B cell (primary cell): ENCODE measurements around the gene CAMK1D.

Experiments used
- EZH2 ChIP-seq: IDR thresholded peaks from 2 replicates; pipeline ENCODE4 v1.6.1; 2012; ENCODE audit warnings: borderline replicate concordance, low read depth, mild to moderate bottlenecking, moderate library complexity, low read length; ENCODE audit not compliant: insufficient read depth, poor library complexity, severe bottlenecking
- TF ChIP-seq, protein P1 (sequence below): fragments of 200-600 bp; IDR thresholded peaks from one replicate; pipeline ENCODE4 v1.8.0; 2022; ENCODE audit warnings: antibody characterized with exemption, mild to moderate bottlenecking

DNA sequence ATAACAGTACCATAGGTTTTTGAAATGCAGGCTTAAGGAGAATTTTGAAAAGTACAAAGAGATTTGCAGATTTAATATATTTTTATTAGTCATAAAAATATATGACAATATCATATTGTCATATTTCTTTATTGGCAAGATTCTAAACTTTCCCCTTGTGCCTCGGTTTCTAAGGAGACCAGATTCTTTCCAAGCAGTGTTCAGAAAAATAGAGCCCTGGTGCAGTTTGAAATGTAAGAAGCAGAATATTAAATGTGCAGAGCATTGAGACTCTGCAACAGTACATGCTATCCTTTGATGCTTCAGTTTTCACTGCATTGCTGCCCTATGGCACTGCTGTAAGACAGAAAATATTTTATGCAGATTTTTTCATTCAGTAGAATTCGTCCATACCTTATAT, 408.9 kb downstream of the CAMK1D start:
- TF ChIP-seq, protein P1, sequence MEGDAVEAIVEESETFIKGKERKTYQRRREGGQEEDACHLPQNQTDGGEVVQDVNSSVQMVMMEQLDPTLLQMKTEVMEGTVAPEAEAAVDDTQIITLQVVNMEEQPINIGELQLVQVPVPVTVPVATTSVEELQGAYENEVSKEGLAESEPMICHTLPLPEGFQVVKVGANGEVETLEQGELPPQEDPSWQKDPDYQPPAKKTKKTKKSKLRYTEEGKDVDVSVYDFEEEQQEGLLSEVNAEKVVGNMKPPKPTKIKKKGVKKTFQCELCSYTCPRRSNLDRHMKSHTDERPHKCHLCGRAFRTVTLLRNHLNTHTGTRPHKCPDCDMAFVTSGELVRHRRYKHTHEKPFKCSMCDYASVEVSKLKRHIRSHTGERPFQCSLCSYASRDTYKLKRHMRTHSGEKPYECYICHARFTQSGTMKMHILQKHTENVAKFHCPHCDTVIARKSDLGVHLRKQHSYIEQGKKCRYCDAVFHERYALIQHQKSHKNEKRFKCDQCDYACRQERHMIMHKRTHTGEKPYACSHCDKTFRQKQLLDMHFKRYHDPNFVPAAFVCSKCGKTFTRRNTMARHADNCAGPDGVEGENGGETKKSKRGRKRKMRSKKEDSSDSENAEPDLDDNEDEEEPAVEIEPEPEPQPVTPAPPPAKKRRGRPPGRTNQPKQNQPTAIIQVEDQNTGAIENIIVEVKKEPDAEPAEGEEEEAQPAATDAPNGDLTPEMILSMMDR: no peak
- no peak for TF ChIP-seq EZH2
